H9 (cell line): ENCODE data around the gene PRIMPOL. TPM values are rescaled to one million over a fixed set of nuclear protein-coding genes. Genes with fewer than 3 reads are reported as not detected.

Experiments used
- DNase-seq: peaks from one replicate; pipeline ENCODE4 v3.0.0-alpha.2; 2017
- H2AFZ ChIP-seq: one replicate; pipeline ENCODE4 v1.6.1; 2013; ENCODE audit warnings: mild to moderate bottlenecking, low read length, control low read depth, moderate library complexity
- H2AK5ac ChIP-seq: 2 replicates; pipeline ENCODE4 v1.6.1; 2013; ENCODE audit warnings: low read length, control low read depth, mixed read lengths; ENCODE audit not compliant: insufficient read length
- H2BK120ac ChIP-seq: one replicate; pipeline ENCODE4 v1.6.1; 2013; ENCODE audit warnings: low read depth, mild to moderate bottlenecking, low read length, control low read depth, inconsistent platforms; ENCODE audit not compliant: poor library complexity, severe bottlenecking
- H2BK12ac ChIP-seq: 2 replicates; pipeline ENCODE4 v1.6.1; 2013; ENCODE audit warnings: low read length, control low read depth, mixed read lengths, low read depth; ENCODE audit not compliant: insufficient read length
- H2BK15ac ChIP-seq: 2 replicates; pipeline ENCODE4 v1.6.1; 2013; ENCODE audit warnings: low read depth, low read length, control low read depth
- H2BK20ac ChIP-seq: one replicate; pipeline ENCODE4 v1.6.1; 2013; ENCODE audit warnings: low read depth, mild to moderate bottlenecking, low read length, control low read depth, inconsistent platforms; ENCODE audit not compliant: poor library complexity, severe bottlenecking
- H2BK5ac ChIP-seq: 2 replicates; pipeline ENCODE4 v1.6.1; 2013; ENCODE audit warnings: low read length, control low read depth, mixed read lengths; ENCODE audit not compliant: insufficient read length
- H3K14ac ChIP-seq: 2 replicates; pipeline ENCODE4 v1.6.1; 2013; ENCODE audit warnings: low read length, control low read depth; ENCODE audit not compliant: insufficient read depth
- H3K18ac ChIP-seq: 2 replicates; pipeline ENCODE4 v1.6.1; 2013; ENCODE audit warnings: low read depth, mild to moderate bottlenecking, mixed read lengths, low read length, control low read depth; ENCODE audit not compliant: insufficient read length
- H3K23ac ChIP-seq: 2 replicates; pipeline ENCODE4 v1.6.1; 2013; ENCODE audit warnings: low read length, control low read depth, mixed read lengths, low read depth; ENCODE audit not compliant: insufficient read length
- H3K23me2 ChIP-seq: 2 replicates; pipeline ENCODE4 v1.6.1; 2013; ENCODE audit warnings: low read depth, mild to moderate bottlenecking, mixed read lengths, low read length, control low read depth; ENCODE audit not compliant: insufficient read length, poor library complexity, severe bottlenecking
- H3K27ac ChIP-seq: 2 replicates; pipeline ENCODE4 v1.5.1; 2013; ENCODE audit warnings: low read length, control low read depth, mixed read lengths, low read depth; ENCODE audit not compliant: insufficient read length
- H3K27me3 ChIP-seq: 2 replicates; pipeline ENCODE4 v1.6.1; 2013; ENCODE audit warnings: low read length, control low read depth, inconsistent platforms; ENCODE audit not compliant: insufficient read depth
- H3K4ac ChIP-seq: 2 replicates; pipeline ENCODE4 v1.6.1; 2013; ENCODE audit warnings: low read depth, mild to moderate bottlenecking, control low read depth, inconsistent platforms, low read length, moderate library complexity
- H3K4me1 ChIP-seq: 2 replicates; pipeline ENCODE4 v1.6.1; 2013; ENCODE audit warnings: low read length, control low read depth, inconsistent platforms; ENCODE audit not compliant: insufficient read depth
- H3K4me2 ChIP-seq: 2 replicates; pipeline ENCODE4 v1.6.1; 2013; ENCODE audit warnings: low read length, control low read depth, mixed read lengths; ENCODE audit not compliant: insufficient read length, insufficient read depth
- H3K56ac ChIP-seq: 2 replicates; pipeline ENCODE4 v1.6.1; 2013; ENCODE audit warnings: low read depth, mild to moderate bottlenecking, mixed read lengths, low read length, control low read depth; ENCODE audit not compliant: insufficient read length
- H3K79me1 ChIP-seq: 2 replicates; pipeline ENCODE4 v1.6.1; 2013; ENCODE audit warnings: low read depth, mild to moderate bottlenecking, moderate library complexity, low read length, control low read depth, inconsistent platforms; ENCODE audit not compliant: insufficient read depth, poor library complexity, severe bottlenecking
- H3K79me2 ChIP-seq: 2 replicates; pipeline ENCODE4 v1.6.1; 2013; ENCODE audit warnings: low read length, control low read depth, inconsistent platforms; ENCODE audit not compliant: insufficient read depth
- H3K9ac ChIP-seq: 2 replicates; pipeline ENCODE4 v1.6.1; 2013; ENCODE audit warnings: low read length, control low read depth, mixed read lengths; ENCODE audit not compliant: insufficient read length; ENCODE audit errors: extremely low read depth
- H3K9me3 ChIP-seq: one replicate; pipeline ENCODE4 v1.6.1; 2013; ENCODE audit warnings: low read depth, low read length, inconsistent platforms; ENCODE audit not compliant: control insufficient read depth
- H3T11ph ChIP-seq: one replicate; pipeline ENCODE4 v1.6.1; 2013; ENCODE audit warnings: mild to moderate bottlenecking, low read length, control low read depth, inconsistent platforms
- H4K20me1 ChIP-seq: one replicate; pipeline ENCODE4 v1.6.1; 2013; ENCODE audit not compliant: control insufficient read depth, insufficient read length, insufficient read depth
- H4K5ac ChIP-seq: 2 replicates; pipeline ENCODE4 v1.6.1; 2013; ENCODE audit warnings: low read depth, mild to moderate bottlenecking, mixed read lengths, low read length, control low read depth; ENCODE audit not compliant: insufficient read length
- H4K8ac ChIP-seq: replicated peaks from 2 replicates; pipeline ENCODE4 v1.6.1; 2013; ENCODE audit warnings: low read length, control low read depth, mixed read lengths, low read depth; ENCODE audit not compliant: insufficient read length
- H4K91ac ChIP-seq: 2 replicates; pipeline ENCODE4 v1.6.1; 2013; ENCODE audit warnings: low read depth, mild to moderate bottlenecking, moderate library complexity, mixed read lengths, low read length, control low read depth; ENCODE audit not compliant: insufficient read length
- H3K27ac Mint-ChIP-seq, 3 experiments: 2 replicates in 2 of 3; 3 replicates in 1 of 3; pipeline ENCODE4 v1.8.0; 2020 to 2021; ENCODE audit warnings: mixed read lengths in 3 of 3, mild to moderate bottlenecking in 1 of 3, moderate library complexity in 1 of 3
- H3K27me3 Mint-ChIP-seq: 2 replicates; pipeline ENCODE4 v1.8.0; 2021; ENCODE audit warnings: low read depth, mild to moderate bottlenecking, moderate library complexity, mixed read lengths
- H3K36me3 Mint-ChIP-seq, 3 experiments: 2 replicates in 2 of 3; 3 replicates in 1 of 3; pipeline ENCODE4 v1.8.0; 2020 to 2021; ENCODE audit warnings: low read depth in 3 of 3, mixed read lengths in 3 of 3; ENCODE audit not compliant: insufficient read depth in 1 of 3
- H3K4me1 Mint-ChIP-seq, 2 experiments: 2 replicates each; pipeline ENCODE4 v1.8.0; 2020; ENCODE audit warnings: mixed read lengths in 2 of 2
- H3K4me3 Mint-ChIP-seq, 2 experiments: 2 replicates in 1 of 2; 3 replicates in 1 of 2; pipeline ENCODE4 v1.8.0; 2020 to 2021; ENCODE audit warnings: mild to moderate bottlenecking in 2 of 2, mixed read lengths in 2 of 2, moderate library complexity in 1 of 2
- H3K9me3 Mint-ChIP-seq, 2 experiments: 2 replicates in 1 of 2; 3 replicates in 1 of 2; pipeline ENCODE4 v1.8.0; 2020; ENCODE audit warnings: mild to moderate bottlenecking in 2 of 2, mixed read lengths in 2 of 2, moderate library complexity in 1 of 2
- WGBS: extraction: QIAGEN DNeasy Blood & Tissue Kit; methylation state at CpG from one replicate; pipeline ENCODE4 v1.1.7; 2013; ENCODE audit warnings: missing lambda C conversion rate, low lambda C conversion rate, mixed read lengths; ENCODE audit not compliant: insufficient read length; ENCODE audit errors: extremely low coverage; 5-methylcytosine and 5-hydroxymethylcytosine counted together
- total RNA-seq: library from RNA; stranded (reverse); gene quantifications from 2 replicates; pipeline ENCODE4 v1.2.1, GENCODE V29; 2021
- TF ChIP-seq, protein P1 (sequence below): fragments of 200-600 bp; sonication (generic); conservative IDR thresholded peaks from 3 replicates; pipeline ENCODE4 v1.8.0; 2021; ENCODE audit warnings: antibody characterized with exemption, mild to moderate bottlenecking

The PRIMPOL gene
- total RNA-seq, 1 experiment from 2014 or later: 4.9 TPM

- Histone ChIP-seq H3K9me3 (no peaks in the 10 kb centered on the region), H3T11ph (no peak overlapping the region), H3K18ac (no peak overlapping the region), H3K56ac (no peak overlapping the region), H2BK120ac (no peak overlapping the region), H3K79me2 (no peaks in the 10 kb centered on the region), H3K4ac (no peak overlapping the region), H2BK5ac (no peak overlapping the region), H4K20me1 (no peaks in the 10 kb centered on the region), H3K23me2 (no peaks in the 10 kb centered on the region), H3K27ac (no peak overlapping the region), H2AFZ (no peak overlapping the region), H3K9ac (no peak overlapping the region), H3K14ac (no peak overlapping the region), H4K91ac (no peak overlapping the region), H2BK20ac (no peak overlapping the region), H2AK5ac (no peak overlapping the region), H3K23ac (no peak overlapping the region), H3K4me2 (no peak overlapping the region), H2BK15ac (no peak overlapping the region), H3K4me1 (no peaks in the 10 kb centered on the region), H2BK12ac (no peak overlapping the region), H4K8ac (no peak overlapping the region), H4K5ac (no peak overlapping the region), H3K79me1 (no peaks in the 10 kb centered on the region), H3K27me3 (no peaks in the 10 kb centered on the region)
- no peak for DNase-seq
- Mint-ChIP-seq H3K9me3 (no peaks in the 10 kb centered on the region), H3K27ac (no peak overlapping the region), H3K4me1 (peaks cover 2 to 4% of the 10 kb centered on the region in 2 experiments), H3K27me3 (no peaks in the 10 kb centered on the region), H3K4me3 (no peak overlapping the region), H3K36me3 (peaks cover 0 to 4% (median 0%) of the 10 kb centered on the region in 3 experiments; a peak in 4 of 7 replicates)
- TF ChIP-seq, protein P1, sequence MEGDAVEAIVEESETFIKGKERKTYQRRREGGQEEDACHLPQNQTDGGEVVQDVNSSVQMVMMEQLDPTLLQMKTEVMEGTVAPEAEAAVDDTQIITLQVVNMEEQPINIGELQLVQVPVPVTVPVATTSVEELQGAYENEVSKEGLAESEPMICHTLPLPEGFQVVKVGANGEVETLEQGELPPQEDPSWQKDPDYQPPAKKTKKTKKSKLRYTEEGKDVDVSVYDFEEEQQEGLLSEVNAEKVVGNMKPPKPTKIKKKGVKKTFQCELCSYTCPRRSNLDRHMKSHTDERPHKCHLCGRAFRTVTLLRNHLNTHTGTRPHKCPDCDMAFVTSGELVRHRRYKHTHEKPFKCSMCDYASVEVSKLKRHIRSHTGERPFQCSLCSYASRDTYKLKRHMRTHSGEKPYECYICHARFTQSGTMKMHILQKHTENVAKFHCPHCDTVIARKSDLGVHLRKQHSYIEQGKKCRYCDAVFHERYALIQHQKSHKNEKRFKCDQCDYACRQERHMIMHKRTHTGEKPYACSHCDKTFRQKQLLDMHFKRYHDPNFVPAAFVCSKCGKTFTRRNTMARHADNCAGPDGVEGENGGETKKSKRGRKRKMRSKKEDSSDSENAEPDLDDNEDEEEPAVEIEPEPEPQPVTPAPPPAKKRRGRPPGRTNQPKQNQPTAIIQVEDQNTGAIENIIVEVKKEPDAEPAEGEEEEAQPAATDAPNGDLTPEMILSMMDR: no peak
- WGBS: no CpG with 5 or more reads among the region's 1 CpG
Observed at GRCh38 chr4:184662236-184662635, 12.7 kb downstream of the PRIMPOL start.
